HCT116 (cell line): ENCODE measurements around the gene RAET1E. TPM values are rescaled to one million over a fixed set of nuclear protein-coding genes. Genes with fewer than 3 reads are reported as not detected.

Experiments
- ATAC-seq: fragments of 200-7000 bp; cut with Tn5 transposase; 2 replicates; pipeline ENCODE4 v1.9.1; 2020; ENCODE audit warnings: mild to moderate bottlenecking, moderate library complexity
- BruUV-seq: library from RNA; stranded (reverse); fragments of 400-500 nt; replicated peaks from 2 replicates; lab custom pipeline; 2021; lab: Mats Ljungman, UMichigan
- CTCF ChIA-PET: fragments of 300-600 bp; sonication (Branson Sonifier 250); formaldehyde crosslinking; loops from one replicate; lab custom pipeline; 2021; ENCODE audit warnings: antibody characterized with exemption; lab: Charles Lee
- POLR2A ChIA-PET: fragments of 300-600, 350-600 bp; sonication (Branson Sonifier 250); formaldehyde crosslinking; loops from one replicate; lab custom pipeline; 2021; ENCODE audit warnings: antibody characterized with exemption; lab: Charles Lee
- RAD21 ChIA-PET, 2 experiments: fragments of 300-600 bp; sonication (Branson Sonifier 250); formaldehyde crosslinking; loops; one replicate each; lab custom pipeline; 2023; ENCODE audit warnings: low total read pairs in 2 of 2; ENCODE audit not compliant: uncharacterized antibody in 2 of 2, unreplicated experiment in 2 of 2, low non-redundant PET in 1 of 2; lab: Charles Lee
- DNase-seq: peaks from one replicate; pipeline ENCODE4 v3.0.0-alpha.2; 2010; ENCODE audit warnings: low read depth, low spot score
- H2AFZ ChIP-seq: fragments of 200-600 bp; shearing (Covaris generic), sonication (generic); 2 replicates; pipeline ENCODE4 v1.6.1; 2017; ENCODE audit warnings: low read depth, mixed run types, mixed read lengths, antibody characterized with exemption, low read length; ENCODE audit not compliant: poor library complexity, severe bottlenecking
- H3K27ac ChIP-seq: 2 replicates; pipeline ENCODE4 v1.5.1; 2012; ENCODE audit warnings: low read depth, low read length
- H3K27me3 ChIP-seq: fragments of 200-600 bp; sonication (generic); 2 replicates; pipeline ENCODE4 v1.6.1; 2016; ENCODE audit warnings: mixed run types, low read length, mixed read lengths; ENCODE audit not compliant: insufficient read depth
- H3K36me3 ChIP-seq, 2 experiments: fragments of 200-500 bp in 1 of 2; fragments of 200-600 bp in 1 of 2; sonication (Bioruptor generic) in 1 of 2; sonication (generic) in 1 of 2; 2 replicates each; pipeline versions ENCODE4 v1.5.1 to v1.6.1; 2014 to 2016; ENCODE audit warnings: low read length in 2 of 2, inconsistent platforms in 1 of 2, mixed read lengths in 1 of 2, mixed run types in 1 of 2; ENCODE audit not compliant: insufficient read depth in 2 of 2, control insufficient read depth in 1 of 2
- H3K4me1 ChIP-seq, 2 experiments: fragments of 200-600 bp in 1 of 2; sonication (generic) in 1 of 2; 2 replicates each; pipeline versions ENCODE4 v1.5.1 to v1.6.1; 2012 to 2017; ENCODE audit warnings: low read length in 2 of 2, inconsistent platforms in 1 of 2, mild to moderate bottlenecking in 1 of 2, mixed read lengths in 1 of 2, mixed run types in 1 of 2, moderate library complexity in 1 of 2; ENCODE audit not compliant: insufficient read depth in 2 of 2, control insufficient read depth in 1 of 2
- H3K4me2 ChIP-seq: fragments of 200-600 bp; sonication (generic); 2 replicates; pipeline ENCODE4 v1.6.1; 2017; ENCODE audit warnings: mixed run types, low read length, mixed read lengths
- H3K4me3 ChIP-seq, 2 experiments: fragments of 200-600 bp in 1 of 2; sonication (generic) in 1 of 2; replicated peaks in 1 of 2; 2 replicates each; pipeline ENCODE4 v1.5.1; 2011 to 2016; ENCODE audit warnings: low read length in 2 of 2, control low read depth in 1 of 2, low read depth in 1 of 2, mild to moderate bottlenecking in 1 of 2, mixed read lengths in 1 of 2, mixed run types in 1 of 2
- H3K79me2 ChIP-seq: fragments of 200-600 bp; sonication (generic); 2 replicates; pipeline ENCODE4 v1.6.1; 2017; ENCODE audit warnings: mild to moderate bottlenecking, mixed run types, low read length, moderate library complexity, mixed read lengths; ENCODE audit not compliant: insufficient read depth
- H3K9ac ChIP-seq: fragments of 200-600 bp; sonication (generic); 2 replicates; pipeline ENCODE4 v1.6.1; 2016; ENCODE audit warnings: low read length, mixed read lengths
- H3K9me2 ChIP-seq: fragments of 200-600 bp; sonication (generic), shearing (Covaris generic); 2 replicates; pipeline ENCODE4 v1.6.1; 2017; ENCODE audit warnings: mixed run types, mild to moderate bottlenecking, moderate library complexity; ENCODE audit not compliant: insufficient read depth
- H3K9me3 ChIP-seq, 2 experiments: fragments of 200-500 bp in 1 of 2; fragments of 200-600 bp in 1 of 2; sonication (Bioruptor generic) in 1 of 2; sonication (generic) in 1 of 2; 2 replicates each; pipeline ENCODE4 v1.6.1; 2014 to 2017; ENCODE audit warnings: low read length in 2 of 2, mixed read lengths in 2 of 2, inconsistent platforms in 1 of 2, low read depth in 1 of 2, mild to moderate bottlenecking in 1 of 2, mixed run types in 1 of 2, moderate library complexity in 1 of 2; ENCODE audit not compliant: control insufficient read depth in 1 of 2, insufficient read depth in 1 of 2
- H4K20me1 ChIP-seq: fragments of 200-600 bp; sonication (generic), shearing (Covaris generic); 2 replicates; pipeline ENCODE4 v1.6.1; 2017; ENCODE audit warnings: mixed run types, mild to moderate bottlenecking, moderate library complexity; ENCODE audit not compliant: insufficient read depth
- CBX3 ChIP-seq: IDR thresholded peaks from 2 replicates; pipeline ENCODE4 v1.6.1; 2012; ENCODE audit warnings: low read depth
- CEBPB ChIP-seq: IDR thresholded peaks from 2 replicates; pipeline ENCODE4 v1.6.1; 2012; ENCODE audit warnings: low read depth
- CTCF ChIP-seq, 3 experiments: fragments of 200-600 bp in 1 of 3; sonication (generic) in 1 of 3; IDR thresholded peaks in 2 of 3; conservative IDR thresholded peaks in 1 of 3; 2 replicates each; pipeline ENCODE4 v1.5.1; 2012 to 2017; ENCODE audit warnings: low read depth in 2 of 3, low read length in 2 of 3, antibody characterized with exemption in 1 of 3, borderline replicate concordance in 1 of 3, control low read depth in 1 of 3, mild to moderate bottlenecking in 1 of 3, mixed read lengths in 1 of 3, mixed run types in 1 of 3, moderate library complexity in 1 of 3; ENCODE audit not compliant: insufficient read depth in 1 of 3
- ELF1 ChIP-seq: IDR thresholded peaks from 2 replicates; pipeline ENCODE4 v1.6.1; 2012; ENCODE audit warnings: low read depth, borderline replicate concordance
- EZH2 ChIP-seq: fragments of 200-600 bp; sonication (generic); IDR thresholded peaks from 2 replicates; pipeline ENCODE4 v1.6.1; 2017; ENCODE audit warnings: antibody characterized with exemption, mixed run types
- FOSL1 ChIP-seq: IDR thresholded peaks from 2 replicates; pipeline ENCODE4 v1.6.1; 2012; ENCODE audit warnings: low read depth
- JUND ChIP-seq: IDR thresholded peaks from 2 replicates; pipeline ENCODE4 v1.6.1; 2012
- POLR2A ChIP-seq: IDR thresholded peaks from 2 replicates; pipeline ENCODE4 v1.7.0; 2011; ENCODE audit warnings: borderline replicate concordance; ENCODE audit not compliant: insufficient read depth, insufficient read length; ENCODE audit errors: extremely low read depth
- RAD21 ChIP-seq: IDR thresholded peaks from 2 replicates; pipeline ENCODE4 v1.6.1; 2012; ENCODE audit warnings: low read depth, mild to moderate bottlenecking
- SIN3A ChIP-seq: IDR thresholded peaks from 2 replicates; pipeline ENCODE4 v1.6.1; 2012; ENCODE audit warnings: low read depth
- TCF7L2 ChIP-seq: IDR thresholded peaks from 2 replicates; pipeline ENCODE4 v1.7.0; 2011; ENCODE audit warnings: borderline replicate concordance, inconsistent platforms; ENCODE audit not compliant: insufficient read depth, insufficient read length; ENCODE audit errors: extremely low read depth
- ZFX ChIP-seq: fragments of 450-650 bp; IDR thresholded peaks from 2 replicates; pipeline ENCODE4 v1.6.1; 2017
- ZNF274 ChIP-seq: fragments of 200-500 bp; sonication (Bioruptor generic); IDR thresholded peaks from 2 replicates; pipeline ENCODE4 v1.6.1; 2014; ENCODE audit warnings: mild to moderate bottlenecking, low read depth, low read length, inconsistent platforms
- intact Hi-C: fragments of 100-400 bp; cut with micrococcal nuclease; formaldehyde crosslinking; loops from 2 replicates; pipeline ENCODE4 v1.10.0; 2022
- total RNA-seq: library from RNA; stranded (reverse); gene quantifications from one replicate; pipeline ENCODE4 v1.2.1, GENCODE V29; 2021; ENCODE audit not compliant: unreplicated experiment

RAET1E gene
- total RNA-seq, 1 experiment from 2014 or later: 3.9 TPM

- BruUV-seq: no TSS peak
- POLR2A ChIA-PET: no interaction called here
- TF ChIP-seq CEBPB (no peak), CTCF (IDR thresholded peaks at IDR 0.05 in 2 of 3, conservative IDR thresholded peaks at IDR 0.05 in 1 of 3; ENCODE audit: borderline replicate concordance in 1 of 3, insufficient read depth in 1 of 3, low read depth in 2 of 3, low read length in 2 of 3) (no peak), SIN3A (no peak), RAD21 (no peak), JUND (no peak), POLR2A (no peak)
- TF ChIP-seq, all 23 proteins: peak for 0
- ChIA-PET RAD21 (no interaction called here), CTCF (no interaction called here)
- no peaks in the 10 kb centered on the region for H3K27me3 ChIP-seq
- intact Hi-C loops: no loop called here
- H3K9me3 ChIP-seq: no peaks in the 10 kb centered on the region
- H2AFZ ChIP-seq: no peak overlapping the region
- H4K20me1 ChIP-seq: no peaks in the 10 kb centered on the region
- H3K27ac ChIP-seq: no peak overlapping the region
- no peak for DNase-seq
- H3K36me3 ChIP-seq: no peaks in the 10 kb centered on the region
- no peak overlapping the region for H3K4me2 ChIP-seq
- H3K9ac ChIP-seq: no peak overlapping the region
- peaks cover 3% of the 10 kb centered on the region; the same call in 1 of the 2 replicates for H3K79me2 ChIP-seq
- ATAC-seq: no peak
- no peaks in the 10 kb centered on the region for H3K9me2 ChIP-seq
- no peak overlapping the region for H3K4me3 ChIP-seq
- H3K4me1 ChIP-seq: peaks cover 43 to 47% of the 10 kb centered on the region in 2 experiments
These were observed 45.0 kb downstream of the RAET1E start for GRCh38 chr6:149852881-149853280.

GRCh38 chr6:149852180-149852579 is 45.7 kb downstream of the RAET1E start:
- Histone ChIP-seq H3K27ac (no peak overlapping the region), H3K9me3 (no peaks in the 10 kb centered on the region), H3K4me2 (no peak overlapping the region), H4K20me1 (no peaks in the 10 kb centered on the region), H2AFZ (no peak overlapping the region), H3K9me2 (no peaks in the 10 kb centered on the region), H3K79me2 (peaks cover 3% of the 10 kb centered on the region; the same call in 1 of the 2 replicates), H3K4me1 (peaks cover 42 to 48% of the 10 kb centered on the region in 2 experiments), H3K4me3 (no peak overlapping the region), H3K9ac (no peak overlapping the region), H3K36me3 (no peaks in the 10 kb centered on the region), H3K27me3 (no peaks in the 10 kb centered on the region)
- TF ChIP-seq CBX3 (no peak), SIN3A (no peak), EZH2 (no peak), FOSL1 (no peak), ELF1 (no peak), RAD21 (no peak), ZNF274 (no peak), ZFX (no peak), POLR2A (no peak), TCF7L2 (no peak)
- ChIA-PET CTCF (no interaction called here), RAD21 (no interaction called here), POLR2A (no interaction called here)
- BruUV-seq: no TSS peak
- intact Hi-C loops: no loop called here
- no peak for DNase-seq
- no peak for ATAC-seq
